ENCODE measurements around the gene CDCA5.

GRCh38 chr11:65057526-65057925 lies 26.3 kb downstream of the CDCA5 start:
- TF ChIP-seq CTCF (IDR thresholded peaks at IDR 0.05) (no peak), SIN3A (IDR thresholded peaks at IDR 0.05; ENCODE audit: borderline replicate concordance, insufficient read depth, low read depth, low read length) (no peak), POLR2AphosphoS5 (IDR thresholded peaks at IDR 0.05; ENCODE audit: low read depth, low read length) (no peak), TCF7L2 (IDR thresholded peaks at IDR 0.05; ENCODE audit: low read depth, low read length) (no peak)

Data from Panc1 (cell line).